ENCODE data around the gene DPY19L2. TPM values are rescaled to one million over a fixed set of nuclear protein-coding genes. Genes with fewer than 3 reads are reported as not detected.
"Not testable (repeated sequence)": the region's sequence is repeated elsewhere in the genome, so short reads cannot be mapped to it uniquely, and the experiment has no call there.

DPY19L2 gene
- total and polyA plus RNA-seq, 2 of the 4 experiments (the other 2 are of a cell fraction) = 0.90 to 1.6 TPM

DNA sequence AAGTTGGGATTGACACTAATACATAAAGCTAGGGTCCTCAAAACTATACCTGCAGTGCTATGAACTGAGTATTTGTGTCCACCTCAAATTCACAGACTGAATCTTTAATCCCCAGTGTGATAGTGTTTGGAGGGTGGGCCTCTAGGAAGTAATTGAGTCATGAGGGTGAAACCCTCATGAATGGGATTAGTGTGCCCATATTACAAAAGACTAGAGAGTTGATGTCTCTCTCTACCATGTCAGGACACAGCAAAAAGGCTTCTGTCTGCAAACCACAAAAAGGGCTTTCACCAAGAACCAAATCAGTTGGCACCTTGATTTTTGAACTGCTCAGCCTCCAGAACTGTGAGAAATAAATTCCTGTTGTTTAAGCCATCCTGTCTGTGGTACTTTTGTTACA, 59.0 kb downstream of the DPY19L2 start:
- H3K9me3 ChIP-seq (ENCODE audit: control insufficient read depth, insufficient read depth, low read length); H2BK5ac ChIP-seq (ENCODE audit: low read depth, low read length, poor library complexity, severe bottlenecking); H2AK9ac ChIP-seq (replicated peaks; ENCODE audit: low read depth, low read length, poor library complexity); H3K9ac ChIP-seq (ENCODE audit: low read depth, low read length); H3K23ac ChIP-seq (ENCODE audit: low read depth, low read length); H4K91ac ChIP-seq (ENCODE audit: insufficient read depth, low read depth, low read length); H3K4ac ChIP-seq (ENCODE audit: low read depth, low read length); H3K14ac ChIP-seq (replicated peaks; ENCODE audit: low read depth, low read length); H4K20me1 ChIP-seq (ENCODE audit: insufficient read depth, low read length); H2AK5ac ChIP-seq (ENCODE audit: low read depth, low read length); BruUV-seq (replicated peaks); H3K4me2 ChIP-seq (ENCODE audit: low read depth, low read length); dilution Hi-C loops (cut with HindIII; ENCODE audit: low sequenced_read_pairs, unreplicated experiment); H3K36me3 ChIP-seq (ENCODE audit: control insufficient read depth, insufficient read depth, low read length); H3K27me3 ChIP-seq (ENCODE audit: control insufficient read depth, insufficient read depth, low read length); H4K8ac ChIP-seq (ENCODE audit: low read depth in 2 of 2, low read length in 2 of 2); in situ Hi-C loops (cut with MboI; ENCODE audit: low sequenced_read_pairs); H3K56ac ChIP-seq (ENCODE audit: extremely low read depth, insufficient read depth, low read length); H3K4me3 ChIP-seq (ENCODE audit: insufficient read depth, low read depth, low read length); H3K4me1 ChIP-seq (ENCODE audit: control insufficient read depth, insufficient read depth, low read length); H2BK120ac ChIP-seq (ENCODE audit: low read depth, low read length); H2BK20ac ChIP-seq (ENCODE audit: low read depth, low read length); CTCF ChIA-PET; H3K18ac ChIP-seq (ENCODE audit: low read depth, low read length); H2BK15ac ChIP-seq (ENCODE audit: low read depth, low read length); H3K9me1 ChIP-seq (ENCODE audit: insufficient read depth, low read length); intact Hi-C loops (cut with micrococcal nuclease); H3K79me1 ChIP-seq (ENCODE audit: low read depth in 1 of 2, low read length in 2 of 2); ATAC-seq (ENCODE audit: low read depth); H3K27ac ChIP-seq (ENCODE audit: insufficient read depth, low read length); DNase-seq; H4K5ac ChIP-seq (ENCODE audit: low read depth, low read length); H2AFZ ChIP-seq (replicated peaks; ENCODE audit: low read length, poor library complexity); POLR2A ChIA-PET (ENCODE audit: unreplicated experiment): not testable (repeated sequence)

DNA sequence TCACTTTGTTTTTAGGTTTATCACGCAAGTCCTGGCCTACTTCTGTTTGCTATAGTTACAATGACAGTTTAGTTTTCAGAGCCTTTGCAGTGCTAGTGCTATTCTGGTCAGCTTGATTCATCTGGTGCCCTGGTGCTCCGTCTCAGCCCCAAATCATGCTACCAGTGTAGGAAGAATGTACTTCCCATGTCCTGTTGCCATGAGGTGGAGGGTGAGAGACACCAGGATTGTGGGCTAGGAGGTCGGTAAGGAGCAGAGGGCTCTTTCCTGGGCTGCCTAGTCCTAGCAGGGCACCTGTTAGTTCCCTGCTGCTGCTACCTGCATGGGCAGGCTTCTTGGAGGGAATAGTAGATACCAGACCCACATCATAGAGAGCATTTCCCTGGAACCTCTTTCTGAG, 63.3 kb downstream of the DPY19L2 start:
- H3K18ac ChIP-seq (ENCODE audit: low read depth, low read length); H2BK5ac ChIP-seq (ENCODE audit: low read depth, low read length, poor library complexity, severe bottlenecking); ATAC-seq (ENCODE audit: low read depth); H3K4me2 ChIP-seq (ENCODE audit: low read depth, low read length); H4K5ac ChIP-seq (ENCODE audit: low read depth, low read length); H3K4me3 ChIP-seq (ENCODE audit: insufficient read depth, low read depth, low read length); CTCF ChIA-PET; POLR2A ChIA-PET (ENCODE audit: unreplicated experiment); dilution Hi-C loops (cut with HindIII; ENCODE audit: low sequenced_read_pairs, unreplicated experiment); H3K4me1 ChIP-seq (ENCODE audit: control insufficient read depth, insufficient read depth, low read length); H2BK20ac ChIP-seq (ENCODE audit: low read depth, low read length); H4K91ac ChIP-seq (ENCODE audit: insufficient read depth, low read depth, low read length); H2AK5ac ChIP-seq (ENCODE audit: low read depth, low read length); H3K27me3 ChIP-seq (ENCODE audit: control insufficient read depth, insufficient read depth, low read length); H3K9me3 ChIP-seq (ENCODE audit: control insufficient read depth, insufficient read depth, low read length); H3K14ac ChIP-seq (replicated peaks; ENCODE audit: low read depth, low read length); H2BK15ac ChIP-seq (ENCODE audit: low read depth, low read length); H2BK120ac ChIP-seq (ENCODE audit: low read depth, low read length); H3K36me3 ChIP-seq (ENCODE audit: control insufficient read depth, insufficient read depth, low read length); H3K4ac ChIP-seq (ENCODE audit: low read depth, low read length); H3K27ac ChIP-seq (ENCODE audit: insufficient read depth, low read length); H2AK9ac ChIP-seq (replicated peaks; ENCODE audit: low read depth, low read length, poor library complexity); H3K23ac ChIP-seq (ENCODE audit: low read depth, low read length); DNase-seq; H3K9ac ChIP-seq (ENCODE audit: low read depth, low read length); H3K56ac ChIP-seq (ENCODE audit: extremely low read depth, insufficient read depth, low read length); H2AFZ ChIP-seq (replicated peaks; ENCODE audit: low read length, poor library complexity); H3K9me1 ChIP-seq (ENCODE audit: insufficient read depth, low read length); H4K20me1 ChIP-seq (ENCODE audit: insufficient read depth, low read length); in situ Hi-C loops (cut with MboI; ENCODE audit: low sequenced_read_pairs); H3K79me1 ChIP-seq (ENCODE audit: low read depth in 1 of 2, low read length in 2 of 2); BruUV-seq (replicated peaks); H4K8ac ChIP-seq (ENCODE audit: low read depth in 2 of 2, low read length in 2 of 2): not testable (repeated sequence)
- WGBS, 2 experiments (ENCODE audit: extremely low coverage in 2 of 2, insufficient read length in 1 of 2) = no CpG with 5 or more reads among the region's 3 CpGs
- intact Hi-C loops (cut with micrococcal nuclease) = loop anchor here (5.0 kb wide), 1 partner anchor 358 kb away; no protein-coding TSS in a partner anchor
